CD4-positive, alpha-beta T cell treated with Interferon gamma for 1 hour (primary cell): ENCODE results near the gene PDE1C.

Source experiments
- DNase-seq: peaks from one replicate; pipeline ENCODE4 v3.0.0-alpha.2; 2020

The PDE1C gene

GRCh38 chr7:31986878-31987518, 83.2 kb downstream of the PDE1C start:
- DNase-seq = no peak

- no peak for DNase-seq
Observed at GRCh38 chr7:31982962-31983361, 87.2 kb downstream of the PDE1C start.

- no peak for DNase-seq
Observed at GRCh38 chr7:31981874-31982390, 88.3 kb downstream of the PDE1C start.

GRCh38 chr7:31979690-31980330, 90.4 kb downstream of the PDE1C start:
- DNase-seq = no peak

GRCh38 chr7:31975546-31975945, 94.7 kb downstream of the PDE1C start:
- DNase-seq = no peak

GRCh38 chr7:31974351-31974750, 95.9 kb downstream of the PDE1C start:
- DNase-seq = no peak

GRCh38 chr7:31971049-31971667, 99.0 kb downstream of the PDE1C start:
- DNase-seq = no peak

- DNase-seq = no peak
Observed at GRCh38 chr7:31970501-31970900, 99.7 kb downstream of the PDE1C start.

- no peak for DNase-seq
Observed at GRCh38 chr7:31963569-31964175, 106.5 kb downstream of the PDE1C start.

GRCh38 chr7:31962246-31962645, 108.0 kb downstream of the PDE1C start:
- no peak for DNase-seq

GRCh38 chr7:31958226-31958625, 112.0 kb downstream of the PDE1C start:
- no peak for DNase-seq

- no peak for DNase-seq
Observed at GRCh38 chr7:31957756-31958155, 112.5 kb downstream of the PDE1C start.

GRCh38 chr7:31957090-31957720, 113.0 kb downstream of the PDE1C start:
- no peak for DNase-seq

- DNase-seq = no peak
Observed at GRCh38 chr7:31955641-31956040, 114.6 kb downstream of the PDE1C start.

- no peak for DNase-seq
Observed at GRCh38 chr7:31955021-31955420, 115.2 kb downstream of the PDE1C start.

- DNase-seq = no peak
Observed at GRCh38 chr7:31954500-31954899, 115.7 kb downstream of the PDE1C start.

GRCh38 chr7:31953432-31953831, 116.8 kb downstream of the PDE1C start:
- no peak for DNase-seq

- DNase-seq = no peak
Observed at GRCh38 chr7:31950091-31950755, 120.0 kb downstream of the PDE1C start.

- DNase-seq = no peak
Observed at GRCh38 chr7:31948029-31948428, 122.2 kb downstream of the PDE1C start.

GRCh38 chr7:31940167-31940566, 130.0 kb downstream of the PDE1C start:
- DNase-seq = no peak

- no peak for DNase-seq
Observed at GRCh38 chr7:31939076-31939475, 131.1 kb downstream of the PDE1C start.

- DNase-seq = no peak
Observed at GRCh38 chr7:31938650-31939049, 131.6 kb downstream of the PDE1C start.

GRCh38 chr7:31937982-31938381, 132.2 kb downstream of the PDE1C start:
- no peak for DNase-seq
